KOPT-K1 (cell line): ENCODE data around the gene EFNA3.

Experiments
- H3K27ac ChIP-seq: fragments of 200-600 bp; sonication (generic); 2 replicates; pipeline ENCODE4 v1.5.1; 2016; ENCODE audit warnings: antibody characterized with exemption, mild to moderate bottlenecking, low read depth, low read length; ENCODE audit not compliant: poor library complexity, severe bottlenecking
- H3K36me3 ChIP-seq: fragments of 200-600 bp; sonication (generic); 2 replicates; pipeline ENCODE4 v1.5.1; 2017; ENCODE audit warnings: antibody characterized with exemption, mild to moderate bottlenecking, low read length, moderate library complexity; ENCODE audit not compliant: insufficient read depth
- H3K9me3 ChIP-seq: fragments of 200-600 bp; sonication (generic); 2 replicates; pipeline ENCODE4 v1.5.1; 2017; ENCODE audit warnings: antibody characterized with exemption, low read length, mild to moderate bottlenecking; ENCODE audit not compliant: insufficient read depth, poor library complexity, severe bottlenecking

EFNA3 gene

DNA sequence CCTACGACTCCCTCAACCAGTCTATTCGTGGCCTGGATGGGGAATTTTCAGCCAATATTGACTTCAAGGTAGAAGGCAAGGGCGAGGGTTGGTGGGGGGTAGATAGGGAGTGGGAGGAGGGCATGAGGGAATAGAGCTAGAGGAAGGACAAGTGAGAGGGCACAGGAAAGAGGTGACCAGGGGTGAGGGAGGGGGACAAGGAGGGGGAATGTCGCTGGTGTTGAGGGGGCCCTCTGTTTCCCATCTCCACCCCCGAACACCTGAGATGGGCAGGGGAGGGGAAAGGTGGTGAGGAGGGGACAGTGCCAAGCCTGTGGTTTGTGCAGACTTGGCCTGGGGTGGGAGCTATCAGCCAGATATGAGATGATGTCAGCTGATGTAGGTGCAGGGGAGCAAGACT lies 35.8 kb upstream of the EFNA3 start:
- Histone ChIP-seq H3K27ac (no peak overlapping the region), H3K9me3 (no peaks in the 10 kb centered on the region), H3K36me3 (no peaks in the 10 kb centered on the region)

DNA sequence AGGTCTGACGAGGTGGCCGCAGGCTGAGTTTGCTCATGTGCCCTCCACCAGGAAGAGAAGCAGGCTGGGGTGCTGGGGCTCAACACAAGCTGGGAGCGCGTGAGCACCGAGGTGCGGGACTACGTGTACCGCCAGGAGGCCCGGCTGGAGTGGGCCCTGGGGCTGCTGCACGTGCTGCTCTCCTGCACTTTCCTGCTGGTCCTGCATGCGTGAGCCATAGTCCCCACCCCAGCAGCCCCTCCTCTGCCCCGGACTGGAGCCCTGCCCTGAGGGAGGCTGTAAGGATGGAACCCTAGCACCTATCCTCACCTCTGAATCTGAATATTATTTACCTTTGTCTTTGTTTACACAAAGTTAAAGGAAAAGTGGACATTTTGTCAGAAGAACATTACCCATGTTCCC lies 35.3 kb upstream of the EFNA3 start:
- Histone ChIP-seq H3K27ac (no peak overlapping the region), H3K36me3 (no peaks in the 10 kb centered on the region), H3K9me3 (no peaks in the 10 kb centered on the region)

DNA sequence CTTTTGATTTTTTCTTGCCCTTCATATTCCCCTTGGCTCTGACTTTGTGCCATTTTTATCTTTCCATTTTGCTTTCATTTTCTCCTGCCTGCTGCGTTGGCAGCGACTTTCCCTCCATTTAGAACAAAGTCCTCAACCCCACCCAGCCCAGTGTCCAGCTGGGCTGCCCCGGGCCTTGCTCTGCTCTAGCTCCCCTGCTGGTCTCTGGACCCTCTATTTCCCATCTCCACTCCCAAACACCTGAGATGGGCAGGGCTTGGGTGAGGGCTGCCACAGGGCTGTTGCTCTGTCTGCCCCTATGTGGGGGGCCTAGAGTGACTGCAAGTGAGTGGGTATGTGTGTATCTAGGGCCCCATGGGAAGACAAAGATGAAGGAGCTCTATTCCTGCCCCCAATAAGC lies 34.8 kb upstream of the EFNA3 start:
- Histone ChIP-seq H3K36me3 (no peaks in the 10 kb centered on the region), H3K9me3 (no peaks in the 10 kb centered on the region), H3K27ac (no peak overlapping the region)

DNA sequence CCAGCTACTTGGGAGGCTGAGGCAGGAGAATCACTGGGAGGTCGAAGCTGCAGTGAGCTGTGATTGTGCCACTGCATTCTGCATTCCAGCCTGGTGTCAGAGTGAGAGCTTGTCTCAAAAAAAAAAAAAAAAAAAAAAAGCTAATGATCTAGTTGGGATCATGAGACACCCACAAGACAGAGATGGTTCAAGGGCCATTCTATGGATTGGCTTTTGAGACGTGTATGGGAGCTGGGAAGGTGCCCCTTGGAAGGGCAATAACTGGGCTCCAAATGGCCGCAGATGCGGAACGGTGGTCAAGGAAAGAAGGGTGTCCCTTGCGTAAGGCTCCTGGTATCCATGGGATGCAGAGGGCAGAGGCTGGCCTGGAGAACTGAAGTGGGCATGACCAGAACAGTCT lies 34.3 kb upstream of the EFNA3 start:
- no peak overlapping the region for H3K27ac ChIP-seq
- H3K9me3 ChIP-seq: no peaks in the 10 kb centered on the region
- no peaks in the 10 kb centered on the region for H3K36me3 ChIP-seq

DNA sequence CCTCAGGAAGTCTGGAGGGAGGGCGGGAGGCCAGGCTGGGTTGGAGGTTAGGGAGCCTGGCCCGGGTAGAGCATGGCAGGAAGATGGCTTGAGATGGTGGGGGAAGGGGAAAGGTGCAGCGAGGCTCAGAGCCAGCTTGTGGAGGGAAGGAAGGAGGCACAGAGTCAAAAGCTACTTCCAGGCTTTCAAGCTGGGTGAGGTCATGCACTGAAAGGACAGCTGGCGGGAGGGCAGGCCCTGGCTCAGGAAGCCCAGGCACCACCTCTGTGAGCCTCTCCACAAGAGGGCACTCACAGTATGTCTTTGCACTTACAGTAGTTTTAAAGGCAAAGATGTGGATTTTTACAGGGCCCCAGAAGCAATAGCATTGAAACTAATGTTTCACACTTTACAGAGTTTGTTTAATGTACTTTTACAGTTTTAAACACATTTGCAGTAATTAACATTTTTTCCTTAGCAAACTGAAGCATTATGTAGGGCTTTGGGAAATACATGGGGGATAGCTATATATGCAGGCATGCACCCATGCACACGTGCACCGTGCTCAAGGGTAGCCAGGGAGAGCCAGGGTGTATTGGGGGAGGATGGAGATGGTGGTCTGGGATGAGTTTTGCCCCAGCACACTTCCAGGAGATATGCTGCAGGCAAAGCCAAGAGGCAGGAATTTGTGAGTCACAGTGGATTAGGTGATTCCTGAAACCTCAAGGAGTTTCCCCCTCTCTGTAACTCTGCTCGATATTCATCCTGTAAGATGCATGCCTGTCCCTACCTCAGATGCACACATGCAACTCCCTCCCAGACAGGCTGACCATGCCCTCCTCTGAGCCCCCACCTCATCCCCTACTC lies 33.6 kb upstream of the EFNA3 start:
- H3K27ac ChIP-seq: no peak overlapping the region
- no peaks in the 10 kb centered on the region for H3K9me3 ChIP-seq
- H3K36me3 ChIP-seq: no peaks in the 10 kb centered on the region

DNA sequence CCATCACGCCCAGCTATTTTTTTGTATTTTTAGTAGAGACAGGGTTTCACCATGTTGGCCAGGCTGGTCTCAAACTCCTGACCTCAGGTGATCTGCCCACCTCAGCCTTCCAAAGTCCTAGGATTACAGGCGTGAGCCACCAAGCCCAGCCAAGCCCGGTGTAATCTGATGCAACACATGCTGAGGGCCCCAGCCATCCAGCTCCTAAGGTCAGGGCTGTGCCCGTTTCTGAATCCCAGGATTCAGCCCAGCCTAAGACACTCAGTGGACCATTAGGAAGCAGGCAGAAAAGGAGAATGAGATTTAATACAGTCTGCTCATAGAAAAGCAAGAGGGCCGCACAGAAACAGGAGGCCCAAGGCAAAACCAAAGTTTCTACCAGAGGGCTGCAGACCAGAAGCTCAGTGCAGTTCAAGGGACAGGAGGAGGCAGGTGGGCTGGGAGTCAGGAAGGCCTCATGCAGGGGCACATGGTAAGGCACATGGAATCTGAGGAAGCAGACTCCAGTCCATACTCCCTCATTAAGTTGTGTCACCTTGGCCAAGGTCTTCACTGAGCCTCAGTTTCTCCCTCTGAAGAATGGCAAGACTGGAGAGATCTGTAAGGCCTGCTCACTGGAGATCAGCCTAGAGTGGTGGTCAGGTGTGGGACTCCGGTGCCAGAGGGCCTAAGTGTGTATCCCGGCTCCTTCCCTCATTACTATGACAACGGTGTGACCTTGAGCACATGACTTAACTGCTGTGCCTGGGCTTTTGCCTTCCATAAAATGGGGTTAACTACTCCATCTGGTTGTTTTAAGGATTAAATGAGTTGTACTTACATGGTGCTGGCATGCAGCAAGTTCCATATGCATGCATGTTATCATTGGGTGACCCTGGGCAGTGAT lies 29.9 kb upstream of the EFNA3 start:
- H3K9me3 ChIP-seq: no peaks in the 10 kb centered on the region
- no peak overlapping the region for H3K27ac ChIP-seq
- H3K36me3 ChIP-seq: no peaks in the 10 kb centered on the region

DNA sequence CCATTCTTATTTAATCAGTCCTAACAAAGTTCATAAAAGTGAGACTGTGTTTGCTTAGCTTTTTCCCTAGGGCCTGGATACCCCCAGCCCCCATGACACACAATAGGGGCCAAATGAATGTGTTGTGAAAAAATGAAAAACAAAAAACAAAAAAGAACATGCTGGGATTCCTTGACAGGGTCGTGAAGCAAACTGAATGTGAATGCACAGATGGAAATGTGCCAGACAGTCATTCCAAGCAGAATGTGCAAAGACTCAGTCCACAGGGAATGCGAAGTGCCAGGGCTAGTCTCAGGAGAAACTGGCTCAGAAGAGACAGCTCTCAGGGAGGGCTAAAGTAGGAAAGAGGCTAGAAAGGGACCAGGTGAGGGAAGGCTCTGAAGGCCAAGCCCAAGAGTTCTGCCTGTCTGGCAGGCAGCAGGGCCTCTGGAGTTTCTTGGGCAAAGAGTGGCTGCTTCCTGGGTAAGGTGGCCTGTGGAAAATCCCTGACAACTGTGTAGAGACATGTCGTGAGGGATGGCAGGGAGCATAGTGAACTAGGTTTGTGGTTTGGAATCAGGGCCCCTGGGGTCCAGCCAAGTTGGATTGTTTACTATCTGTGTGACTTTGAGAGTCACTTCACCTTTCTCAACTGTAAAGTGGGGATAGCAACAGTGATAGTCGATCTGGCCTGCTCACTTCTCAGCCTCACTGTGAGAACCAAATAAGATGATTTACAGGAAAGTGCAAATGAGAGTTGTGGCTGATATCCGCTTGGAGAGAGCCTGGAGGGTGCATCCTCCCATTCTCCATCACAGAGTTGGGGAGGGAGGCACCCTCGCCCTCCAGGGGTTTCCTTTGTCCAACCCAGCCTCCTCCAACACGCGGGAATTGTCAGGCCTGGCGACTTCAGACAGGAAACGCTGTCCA lies 28.7 kb upstream of the EFNA3 start:
- no peaks in the 10 kb centered on the region for H3K36me3 ChIP-seq
- H3K9me3 ChIP-seq: no peaks in the 10 kb centered on the region
- no peak overlapping the region for H3K27ac ChIP-seq

DNA sequence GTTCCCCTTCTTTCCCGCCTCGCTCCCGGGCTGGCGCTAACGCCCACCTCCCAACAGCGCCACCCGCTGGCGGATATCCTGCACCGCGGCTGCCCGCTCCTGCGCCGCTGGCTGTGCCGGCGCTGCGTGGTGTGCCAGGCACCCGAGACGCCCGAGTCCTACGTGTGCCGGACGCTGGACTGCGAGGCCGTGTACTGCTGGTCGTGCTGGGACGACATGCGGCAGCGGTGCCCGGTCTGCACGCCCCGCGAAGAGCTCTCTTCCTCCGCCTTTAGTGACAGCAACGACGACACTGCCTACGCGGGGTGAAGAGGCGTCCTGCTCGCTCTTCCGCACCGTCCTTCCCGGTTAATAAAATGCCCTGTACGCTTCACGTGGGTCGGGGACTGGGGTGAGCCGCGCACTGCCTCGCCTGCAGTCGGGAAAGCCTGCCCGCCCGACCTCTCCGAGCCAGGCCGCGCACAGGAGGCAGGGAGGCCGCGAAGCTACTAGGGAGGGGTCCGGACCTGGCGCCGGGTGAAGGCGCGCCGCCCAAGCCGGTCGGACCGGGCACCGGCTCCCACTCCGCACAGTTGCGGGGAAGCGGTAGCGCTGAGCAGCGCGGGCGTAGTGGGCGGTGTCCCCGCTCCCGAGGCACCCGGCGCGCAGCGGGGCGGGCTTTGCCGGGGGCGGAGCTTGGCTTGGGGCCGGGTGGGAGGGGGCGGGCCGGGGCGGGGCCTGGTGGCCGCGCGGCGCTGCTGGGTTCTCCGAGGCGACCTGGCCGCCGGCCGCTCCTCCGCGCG lies 27.9 kb upstream of the EFNA3 start, which contains the start of gene ADAM15:
ADAM15 (plus strand) TSS at position 757 of the 782 bp plus-strand sequence. CDS start 71 bp downstream, outside the sequence.
- H3K36me3 ChIP-seq: no peaks in the 10 kb centered on the region
- no peaks in the 10 kb centered on the region for H3K9me3 ChIP-seq
- H3K27ac ChIP-seq: no peak within 1 kb of the TSS

DNA sequence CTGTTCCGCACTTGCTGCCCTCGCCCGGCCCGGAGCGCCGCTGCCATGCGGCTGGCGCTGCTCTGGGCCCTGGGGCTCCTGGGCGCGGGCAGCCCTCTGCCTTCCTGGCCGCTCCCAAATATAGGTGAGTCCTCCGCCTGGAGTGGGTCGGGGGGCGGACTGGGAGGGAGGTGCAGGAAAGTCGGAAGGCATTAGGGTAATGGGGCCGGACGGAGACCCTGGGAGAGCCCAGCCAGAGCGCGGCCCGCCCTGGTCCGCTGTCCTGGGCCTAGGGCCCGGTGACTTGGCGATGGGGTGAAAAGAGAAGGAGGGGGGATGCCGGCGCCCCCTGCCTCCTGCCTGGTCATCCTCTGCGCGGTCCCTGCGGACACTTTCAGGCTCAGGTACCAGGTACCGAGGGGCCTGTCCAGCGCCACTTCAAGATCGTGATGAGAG lies 27.3 kb upstream of the EFNA3 start:
- no peak overlapping the region for H3K27ac ChIP-seq
- no peaks in the 10 kb centered on the region for H3K9me3 ChIP-seq

DNA sequence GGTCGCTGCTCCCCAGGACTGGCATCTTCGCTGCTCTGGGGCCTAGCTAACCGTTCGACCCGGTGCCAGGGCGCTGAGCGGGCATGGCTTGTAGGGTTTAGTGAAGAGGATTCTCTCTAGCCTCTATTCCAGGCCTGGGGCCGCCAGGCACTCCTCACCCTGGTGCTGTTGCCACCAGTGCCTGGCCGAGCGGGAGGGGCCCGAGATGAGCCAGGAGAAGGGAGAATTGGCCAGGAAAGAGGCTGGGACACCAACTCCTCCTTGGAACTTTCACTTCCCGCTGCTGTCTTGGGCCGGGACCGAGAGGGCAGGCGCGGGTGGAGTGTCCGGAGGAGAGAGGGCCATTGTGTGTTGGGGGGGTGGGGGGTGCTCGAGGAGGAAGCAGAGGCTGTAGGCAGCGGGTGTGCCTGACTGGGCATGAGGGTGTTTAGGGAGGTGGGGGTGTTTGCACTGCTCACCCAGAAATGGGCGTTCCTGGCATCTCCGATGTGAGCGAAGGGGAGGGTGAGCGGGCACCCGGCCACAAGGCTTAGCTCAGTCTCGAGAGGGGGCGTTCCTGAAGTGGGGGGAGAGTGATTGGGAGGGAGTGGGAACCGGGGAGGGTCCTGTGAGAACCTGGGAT lies 26.7 kb upstream of the EFNA3 start:
- H3K36me3 ChIP-seq: no peaks in the 10 kb centered on the region
- H3K27ac ChIP-seq: no peak overlapping the region
- H3K9me3 ChIP-seq: no peaks in the 10 kb centered on the region

More for the DNA sequence above, 27.3 kb upstream of the EFNA3 start:
- H3K36me3 ChIP-seq: no peaks in the 10 kb centered on the region

DNA sequence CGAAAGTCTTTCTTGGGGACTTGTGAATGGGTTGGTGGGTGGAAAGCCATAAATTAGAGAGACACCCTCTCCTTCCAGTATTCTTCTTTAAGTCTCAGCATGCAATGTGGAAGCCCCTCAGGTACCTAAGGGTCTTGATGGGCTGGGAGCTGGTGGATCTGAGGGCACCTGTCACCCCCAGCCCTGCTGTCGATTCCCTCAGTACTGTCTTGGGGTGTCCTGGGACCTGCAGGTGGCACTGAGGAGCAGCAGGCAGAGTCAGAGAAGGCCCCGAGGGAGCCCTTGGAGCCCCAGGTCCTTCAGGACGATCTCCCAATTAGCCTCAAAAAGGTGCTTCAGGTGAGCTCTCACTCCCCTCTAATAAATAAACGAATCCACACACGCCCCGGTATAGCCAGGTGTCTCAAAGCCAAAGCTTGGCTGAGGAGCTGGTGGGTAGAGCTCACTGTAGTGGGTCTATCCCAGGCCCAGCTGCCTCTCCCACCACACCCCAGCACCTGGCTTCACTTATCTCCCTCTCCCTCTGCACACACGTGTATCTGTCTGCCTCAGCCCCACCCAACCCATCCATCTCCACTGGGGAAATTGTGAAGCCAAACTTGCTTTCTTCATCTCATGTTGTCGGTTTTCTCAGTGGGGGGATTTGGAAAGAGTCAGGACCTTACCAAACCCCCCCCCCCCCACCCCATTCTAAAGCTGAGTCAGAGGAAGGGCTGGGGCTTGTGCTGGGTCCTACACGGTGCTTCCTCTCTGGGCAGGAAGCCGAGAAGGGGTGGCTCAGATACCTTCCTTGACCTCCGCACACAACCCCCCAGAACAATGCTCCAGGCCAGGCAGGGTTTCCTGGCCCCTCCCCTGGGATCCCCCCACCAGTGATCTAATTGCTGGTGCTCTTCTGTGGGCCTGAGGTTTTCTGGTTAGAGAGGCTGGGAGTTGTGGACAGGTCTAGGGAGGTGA lies 25.9 kb upstream of the EFNA3 start:
- no peaks in the 10 kb centered on the region for H3K36me3 ChIP-seq
- no peak overlapping the region for H3K27ac ChIP-seq
- no peaks in the 10 kb centered on the region for H3K9me3 ChIP-seq

DNA sequence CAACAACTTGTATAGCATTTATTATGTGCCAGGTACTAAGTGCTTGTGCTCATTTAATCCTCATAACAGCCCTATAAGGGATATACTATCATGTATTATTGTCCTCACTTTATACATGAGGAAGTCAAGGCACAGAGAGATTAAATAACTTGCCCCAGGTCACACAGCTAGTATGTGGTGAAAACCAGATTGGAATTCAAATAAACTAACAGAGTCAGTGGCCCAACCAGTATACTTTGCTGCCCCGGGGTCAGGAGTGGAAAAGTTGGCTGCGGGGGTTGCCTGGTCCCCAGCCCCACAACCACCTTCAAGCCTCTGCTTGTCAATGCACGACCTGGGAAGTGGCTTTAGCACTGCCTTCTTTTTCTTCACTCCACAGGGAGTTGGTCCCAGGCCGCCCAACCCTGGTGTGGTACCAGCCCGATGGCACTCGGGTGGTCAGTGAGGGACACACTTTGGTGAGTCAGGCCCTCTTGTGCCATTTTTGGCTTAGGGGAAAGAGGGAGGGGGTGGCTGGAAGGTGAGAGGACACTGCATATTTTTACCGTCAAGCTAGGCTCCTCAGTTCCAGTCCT lies 25.0 kb upstream of the EFNA3 start:
- Histone ChIP-seq H3K36me3 (no peaks in the 10 kb centered on the region), H3K9me3 (no peaks in the 10 kb centered on the region), H3K27ac (no peak overlapping the region)

DNA sequence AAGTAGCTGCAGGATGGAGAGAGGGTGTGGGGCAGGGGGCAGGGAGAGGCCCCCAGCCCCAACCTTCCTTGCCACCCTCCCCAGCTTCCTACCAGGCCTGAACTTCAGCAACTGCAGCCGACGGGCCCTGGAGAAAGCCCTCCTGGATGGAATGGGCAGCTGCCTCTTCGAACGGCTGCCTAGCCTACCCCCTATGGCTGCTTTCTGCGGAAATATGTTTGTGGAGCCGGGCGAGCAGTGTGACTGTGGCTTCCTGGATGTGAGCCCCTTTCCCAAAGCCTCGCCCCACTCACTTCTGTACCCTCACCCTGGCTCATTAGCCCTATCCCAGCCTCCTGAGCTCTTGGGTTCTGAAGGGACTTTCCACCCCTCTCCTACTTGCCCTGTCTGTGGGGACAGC lies 21.5 kb upstream of the EFNA3 start:
- no peaks in the 10 kb centered on the region for H3K36me3 ChIP-seq
- no peaks in the 10 kb centered on the region for H3K9me3 ChIP-seq
- no peak overlapping the region for H3K27ac ChIP-seq
